ENCODE measurements around the gene TACC2.

Gene TACC2

DNA sequence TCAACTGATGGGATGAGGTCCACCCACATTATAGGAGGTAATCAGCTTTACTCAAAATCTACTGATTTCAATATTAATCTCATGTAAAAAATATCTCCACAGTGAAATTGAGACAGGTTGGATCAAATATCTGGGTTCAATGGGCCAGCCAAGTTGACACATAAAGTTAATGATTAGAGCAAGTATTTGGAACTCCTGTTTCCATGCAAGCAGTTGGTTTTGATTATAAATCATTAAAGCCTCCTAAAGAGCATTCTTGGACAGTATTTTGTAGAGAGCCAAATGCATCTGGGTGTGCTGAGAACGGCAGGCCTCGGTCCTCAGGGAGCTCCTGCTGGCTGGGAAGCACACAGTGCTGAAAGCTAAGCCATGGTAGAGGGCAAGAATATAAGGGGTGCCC, 155.2 kb downstream of the TACC2 start:
- Histone ChIP-seq H3K4me3 (IDR thresholded peaks at IDR 0.05; ENCODE audit: insufficient read depth, low read depth, low read length) (no peak overlapping the region), H3K79me2 (ENCODE audit: insufficient read depth, low read depth) (no peaks in the 10 kb centered on the region), H2AFZ (ENCODE audit: low read depth) (no peak overlapping the region), H3K4me1 (ENCODE audit: low read depth, poor library complexity, severe bottlenecking) (no peaks in the 10 kb centered on the region), H3K4me2 (no peak overlapping the region), H3K27me3 (ENCODE audit: insufficient read depth, low read depth) (no peaks in the 10 kb centered on the region), H4K20me1 (ENCODE audit: insufficient read depth) (no peaks in the 10 kb centered on the region), H3K36me3 (ENCODE audit: insufficient read depth) (no peaks in the 10 kb centered on the region), H3K9ac (no peak overlapping the region), H3K27ac (no peak overlapping the region)
- TF ChIP-seq, protein P1, sequence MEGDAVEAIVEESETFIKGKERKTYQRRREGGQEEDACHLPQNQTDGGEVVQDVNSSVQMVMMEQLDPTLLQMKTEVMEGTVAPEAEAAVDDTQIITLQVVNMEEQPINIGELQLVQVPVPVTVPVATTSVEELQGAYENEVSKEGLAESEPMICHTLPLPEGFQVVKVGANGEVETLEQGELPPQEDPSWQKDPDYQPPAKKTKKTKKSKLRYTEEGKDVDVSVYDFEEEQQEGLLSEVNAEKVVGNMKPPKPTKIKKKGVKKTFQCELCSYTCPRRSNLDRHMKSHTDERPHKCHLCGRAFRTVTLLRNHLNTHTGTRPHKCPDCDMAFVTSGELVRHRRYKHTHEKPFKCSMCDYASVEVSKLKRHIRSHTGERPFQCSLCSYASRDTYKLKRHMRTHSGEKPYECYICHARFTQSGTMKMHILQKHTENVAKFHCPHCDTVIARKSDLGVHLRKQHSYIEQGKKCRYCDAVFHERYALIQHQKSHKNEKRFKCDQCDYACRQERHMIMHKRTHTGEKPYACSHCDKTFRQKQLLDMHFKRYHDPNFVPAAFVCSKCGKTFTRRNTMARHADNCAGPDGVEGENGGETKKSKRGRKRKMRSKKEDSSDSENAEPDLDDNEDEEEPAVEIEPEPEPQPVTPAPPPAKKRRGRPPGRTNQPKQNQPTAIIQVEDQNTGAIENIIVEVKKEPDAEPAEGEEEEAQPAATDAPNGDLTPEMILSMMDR (conservative IDR thresholded peaks at IDR 0.05; ENCODE audit: low read depth, low read length) = no peak

DNA sequence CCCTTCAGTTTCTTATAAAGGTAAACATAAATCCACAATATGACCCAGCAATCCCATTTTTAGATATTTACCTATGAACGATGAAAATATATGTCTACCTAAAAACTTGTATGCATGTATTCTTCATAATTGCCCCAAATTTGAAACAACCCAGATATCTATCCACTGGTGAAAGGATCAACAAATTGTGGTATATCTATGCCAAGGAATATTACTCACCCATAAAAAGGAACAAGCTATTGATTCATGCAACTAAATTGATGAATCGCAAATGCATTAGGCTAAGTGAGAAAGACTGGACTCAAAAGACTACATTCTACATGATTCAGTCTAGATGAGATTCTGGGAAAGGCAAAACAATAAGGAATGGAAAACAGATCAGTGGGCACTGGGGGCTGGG, 156.2 kb downstream of the TACC2 start:
- H3K36me3 ChIP-seq (ENCODE audit: insufficient read depth) = no peaks in the 10 kb centered on the region
- no peaks in the 10 kb centered on the region for H3K79me2 ChIP-seq (ENCODE audit: insufficient read depth, low read depth)
- H3K27me3 ChIP-seq (ENCODE audit: insufficient read depth, low read depth) = no peaks in the 10 kb centered on the region
- no peak overlapping the region for H3K4me2 ChIP-seq
- H3K27ac ChIP-seq = no peak overlapping the region
- H2AFZ ChIP-seq (ENCODE audit: low read depth) = no peak overlapping the region
- H3K9ac ChIP-seq = no peak overlapping the region
- H3K4me3 ChIP-seq (IDR thresholded peaks at IDR 0.05; ENCODE audit: insufficient read depth, low read depth, low read length) = no peak overlapping the region
- H3K4me1 ChIP-seq (ENCODE audit: low read depth, poor library complexity, severe bottlenecking) = no peaks in the 10 kb centered on the region
- TF ChIP-seq, protein P1 (conservative IDR thresholded peaks at IDR 0.05; ENCODE audit: low read depth, low read length) = no peak
- H4K20me1 ChIP-seq (ENCODE audit: insufficient read depth) = no peaks in the 10 kb centered on the region

DNA sequence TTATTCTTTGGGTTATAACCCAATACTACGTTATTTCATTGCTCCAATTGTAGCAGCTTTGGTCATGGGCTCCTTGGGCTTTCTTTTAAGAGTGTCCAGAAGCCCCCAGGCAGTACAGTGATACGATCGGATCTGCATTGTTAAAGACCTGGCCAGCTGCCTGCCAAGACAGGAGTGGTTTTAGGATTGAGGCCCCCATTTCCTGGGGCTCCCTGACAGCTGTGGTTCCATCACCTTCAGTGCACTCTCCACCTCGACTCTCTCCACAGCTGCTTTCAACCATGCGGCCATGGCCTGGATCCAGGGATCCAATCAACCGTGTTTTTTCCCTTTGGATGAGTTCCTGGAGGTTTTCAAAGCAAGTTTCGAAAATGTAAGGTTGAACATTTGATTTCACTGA, 158.7 kb downstream of the TACC2 start:
- Histone ChIP-seq H3K27me3 (ENCODE audit: insufficient read depth, low read depth) (no peaks in the 10 kb centered on the region), H2AFZ (ENCODE audit: low read depth) (no peak overlapping the region), H3K4me3 (IDR thresholded peaks at IDR 0.05; ENCODE audit: insufficient read depth, low read depth, low read length) (no peak overlapping the region), H3K27ac (no peak overlapping the region), H3K79me2 (ENCODE audit: insufficient read depth, low read depth) (no peaks in the 10 kb centered on the region), H3K9ac (no peak overlapping the region), H3K4me1 (ENCODE audit: low read depth, poor library complexity, severe bottlenecking) (no peaks in the 10 kb centered on the region), H3K36me3 (ENCODE audit: insufficient read depth) (no peaks in the 10 kb centered on the region), H4K20me1 (ENCODE audit: insufficient read depth) (no peaks in the 10 kb centered on the region), H3K4me2 (no peak overlapping the region)
- TF ChIP-seq, protein P1 (conservative IDR thresholded peaks at IDR 0.05; ENCODE audit: low read depth, low read length) = no peak

DNA sequence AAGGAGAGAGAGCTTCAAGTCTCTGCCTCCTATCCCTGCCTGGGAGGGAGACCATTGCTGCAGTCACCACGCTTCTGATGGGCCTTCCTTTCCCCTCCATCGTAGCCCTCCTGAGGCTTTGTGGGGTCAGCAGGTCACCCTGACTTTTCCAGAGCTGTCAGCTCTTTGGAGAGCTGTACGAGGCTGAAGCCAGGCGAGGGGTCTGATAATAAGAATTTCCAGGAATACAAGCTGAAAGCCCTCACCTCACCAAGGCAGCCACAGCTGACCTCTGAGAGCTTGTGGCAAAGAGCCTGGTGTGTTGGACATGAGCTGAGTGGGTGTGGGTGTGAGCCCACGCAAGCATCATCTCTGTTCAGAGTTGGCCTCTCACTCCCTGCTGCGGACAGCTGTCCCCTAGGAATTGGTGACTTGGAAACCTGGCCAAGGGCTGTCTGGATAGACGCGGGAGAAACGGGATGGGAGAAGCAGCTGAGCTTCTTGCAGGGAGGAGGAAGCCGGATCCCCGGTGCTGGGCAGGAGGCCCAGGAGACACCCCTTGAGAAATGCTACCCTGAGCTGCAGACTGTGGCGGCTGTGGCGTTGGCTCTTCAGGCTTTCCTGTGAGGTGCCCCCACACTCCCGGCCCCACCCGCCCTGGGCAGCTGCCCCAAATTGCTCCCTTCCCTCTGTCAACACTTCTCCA, 160.1 kb downstream of the TACC2 start:
- Histone ChIP-seq H2AFZ (ENCODE audit: low read depth) (no peak overlapping the region), H3K9ac (no peak overlapping the region), H3K4me2 (no peak overlapping the region), H3K4me3 (IDR thresholded peaks at IDR 0.05; ENCODE audit: insufficient read depth, low read depth, low read length) (no peak overlapping the region), H3K27ac (no peak overlapping the region), H4K20me1 (ENCODE audit: insufficient read depth) (no peaks in the 10 kb centered on the region), H3K4me1 (ENCODE audit: low read depth, poor library complexity, severe bottlenecking) (no peaks in the 10 kb centered on the region), H3K27me3 (ENCODE audit: insufficient read depth, low read depth) (no peaks in the 10 kb centered on the region), H3K36me3 (ENCODE audit: insufficient read depth) (no peaks in the 10 kb centered on the region), H3K79me2 (ENCODE audit: insufficient read depth, low read depth) (no peaks in the 10 kb centered on the region)
- TF ChIP-seq, protein P1 (conservative IDR thresholded peaks at IDR 0.05; ENCODE audit: low read depth, low read length) = no peak
